K562 (cell line): ENCODE results near the gene DENND6B. TPM values are rescaled to one million over a fixed set of nuclear protein-coding genes. Genes with fewer than 3 reads are reported as not detected.

Source experiments
- AFF4 ChIP-seq: sonication (generic); formaldehyde crosslinking; IDR thresholded peaks from 2 replicates; pipeline ENCODE4 v1.8.0; 2023; ENCODE audit warnings: mild to moderate bottlenecking, missing genetic modification reagents
- ELF1 ChIP-seq: fragments of 200-800 bp; sonication (Bioruptor generic); IDR thresholded peaks from 2 replicates; pipeline ENCODE4 v1.6.1; 2016; ENCODE audit warnings: missing genetic modification characterization, missing compliant biosample characterization
- HOXB6 ChIP-seq: fragments of 250-450 bp; sonication (Bioruptor Pico); IDR thresholded peaks from 2 replicates; pipeline ENCODE4 v1.5.1; 2022; ENCODE audit warnings: mild to moderate bottlenecking, borderline replicate concordance
- NFXL1 ChIP-seq: fragments of 450-650 bp; formaldehyde crosslinking; IDR thresholded peaks from 2 replicates; pipeline ENCODE4 v1.4.0; 2021; ENCODE audit warnings: mild to moderate bottlenecking
- PRMT5 ChIP-seq: sonication (generic); formaldehyde crosslinking; IDR thresholded peaks from 2 replicates; pipeline ENCODE4 v1.5.0; 2020; ENCODE audit warnings: missing genetic modification reagents
- SUPT5H ChIP-seq: fragments of 450-650 bp; IDR thresholded peaks from 2 replicates; pipeline ENCODE4 v1.6.1; 2016
- USF2 ChIP-seq: sonication (generic); formaldehyde crosslinking; IDR thresholded peaks from 2 replicates; pipeline ENCODE4 v1.5.0; 2020; ENCODE audit warnings: missing genetic modification reagents
- ZNF121 ChIP-seq: sonication (generic); formaldehyde crosslinking; conservative IDR thresholded peaks from 2 replicates; pipeline ENCODE4 v1.8.0; 2022; ENCODE audit warnings: missing genetic modification reagents
- polyA plus RNA-seq, 8 experiments: library from polyadenylated mRNA; depleted of rRNA in 4 of 8; stranded (reverse) in 5 of 8; unstranded in 3 of 8; fragments of >200 nt; fragmentation: Nextera tagmentation in 2 of 8; fragmentation: Illumina TruSeq in 1 of 8; extraction: Ambion mirVana in 2 of 8; extraction: Trizol in 1 of 8; gene quantifications; 2 replicates each; pipeline versions ENCODE4 v1.2.1 to v1.2.3, GENCODE V29; 2011 to 2014; ENCODE audit warnings: inconsistent platforms in 1 of 8, missing spikeins in 1 of 8
- total RNA-seq, 7 experiments: library from RNA; depleted of rRNA in 6 of 7; stranded (reverse); fragments of >200 nt in 6 of 7; fragmentation: Illumina TruSeq in 2 of 7; extraction: Trizol in 2 of 7; gene quantifications; 2 replicates each; pipeline versions ENCODE4 v1.2.1 to v1.2.3, GENCODE V29; 2011 to 2021; ENCODE audit warnings: low replicate concordance in 1 of 7
- TF ChIP-seq, protein P1 (sequence below), 2 experiments: fragments of 450-650 bp; formaldehyde crosslinking in 1 of 2; IDR thresholded peaks; 2 replicates each; pipeline versions ENCODE4 v1.4.0 to v1.6.1; 2014 to 2020; ENCODE audit warnings: mild to moderate bottlenecking in 2 of 2, borderline replicate concordance in 1 of 2, low read depth in 1 of 2
- TF ChIP-seq, protein P2 (sequence below), 2 experiments: fragments of 450-650 bp in 1 of 2; IDR thresholded peaks; 2 replicates each; pipeline ENCODE4 v1.6.1; 2011 to 2017; ENCODE audit warnings: low read depth in 2 of 2, antibody characterized with exemption in 1 of 2, borderline replicate concordance in 1 of 2, low read length in 1 of 2, mild to moderate bottlenecking in 1 of 2, mixed read lengths in 1 of 2; ENCODE audit not compliant: control insufficient read depth in 1 of 2

DENND6B gene
- total and polyA plus RNA-seq, 9 of the 15 experiments (the other 6 are each of a cell fraction or from before 2014, with no cell fraction given) = 0.07 to 3.7 (median 1.5) TPM

- TF ChIP-seq, protein P1, sequence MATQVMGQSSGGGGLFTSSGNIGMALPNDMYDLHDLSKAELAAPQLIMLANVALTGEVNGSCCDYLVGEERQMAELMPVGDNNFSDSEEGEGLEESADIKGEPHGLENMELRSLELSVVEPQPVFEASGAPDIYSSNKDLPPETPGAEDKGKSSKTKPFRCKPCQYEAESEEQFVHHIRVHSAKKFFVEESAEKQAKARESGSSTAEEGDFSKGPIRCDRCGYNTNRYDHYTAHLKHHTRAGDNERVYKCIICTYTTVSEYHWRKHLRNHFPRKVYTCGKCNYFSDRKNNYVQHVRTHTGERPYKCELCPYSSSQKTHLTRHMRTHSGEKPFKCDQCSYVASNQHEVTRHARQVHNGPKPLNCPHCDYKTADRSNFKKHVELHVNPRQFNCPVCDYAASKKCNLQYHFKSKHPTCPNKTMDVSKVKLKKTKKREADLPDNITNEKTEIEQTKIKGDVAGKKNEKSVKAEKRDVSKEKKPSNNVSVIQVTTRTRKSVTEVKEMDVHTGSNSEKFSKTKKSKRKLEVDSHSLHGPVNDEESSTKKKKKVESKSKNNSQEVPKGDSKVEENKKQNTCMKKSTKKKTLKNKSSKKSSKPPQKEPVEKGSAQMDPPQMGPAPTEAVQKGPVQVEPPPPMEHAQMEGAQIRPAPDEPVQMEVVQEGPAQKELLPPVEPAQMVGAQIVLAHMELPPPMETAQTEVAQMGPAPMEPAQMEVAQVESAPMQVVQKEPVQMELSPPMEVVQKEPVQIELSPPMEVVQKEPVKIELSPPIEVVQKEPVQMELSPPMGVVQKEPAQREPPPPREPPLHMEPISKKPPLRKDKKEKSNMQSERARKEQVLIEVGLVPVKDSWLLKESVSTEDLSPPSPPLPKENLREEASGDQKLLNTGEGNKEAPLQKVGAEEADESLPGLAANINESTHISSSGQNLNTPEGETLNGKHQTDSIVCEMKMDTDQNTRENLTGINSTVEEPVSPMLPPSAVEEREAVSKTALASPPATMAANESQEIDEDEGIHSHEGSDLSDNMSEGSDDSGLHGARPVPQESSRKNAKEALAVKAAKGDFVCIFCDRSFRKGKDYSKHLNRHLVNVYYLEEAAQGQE (IDR thresholded peaks at IDR 0.05; ENCODE audit: borderline replicate concordance) = peak; percentile 51; the same call in 1 of the 2 replicates
- TF ChIP-seq, protein P1 (CRISPR knock-in tag; IDR thresholded peaks at IDR 0.05; ENCODE audit: low read depth) = no peak; the same call in 1 of the 2 replicates
- TF ChIP-seq PRMT5 (CRISPR knock-in tag) = no peak
- TF ChIP-seq ELF1 = peak; percentile 95
- no peak for TF ChIP-seq ZNF121 (CRISPR knock-in tag)
- TF ChIP-seq SUPT5H = peak; percentile 45; the same call in 1 of the 2 replicates
- TF ChIP-seq, protein P2, sequence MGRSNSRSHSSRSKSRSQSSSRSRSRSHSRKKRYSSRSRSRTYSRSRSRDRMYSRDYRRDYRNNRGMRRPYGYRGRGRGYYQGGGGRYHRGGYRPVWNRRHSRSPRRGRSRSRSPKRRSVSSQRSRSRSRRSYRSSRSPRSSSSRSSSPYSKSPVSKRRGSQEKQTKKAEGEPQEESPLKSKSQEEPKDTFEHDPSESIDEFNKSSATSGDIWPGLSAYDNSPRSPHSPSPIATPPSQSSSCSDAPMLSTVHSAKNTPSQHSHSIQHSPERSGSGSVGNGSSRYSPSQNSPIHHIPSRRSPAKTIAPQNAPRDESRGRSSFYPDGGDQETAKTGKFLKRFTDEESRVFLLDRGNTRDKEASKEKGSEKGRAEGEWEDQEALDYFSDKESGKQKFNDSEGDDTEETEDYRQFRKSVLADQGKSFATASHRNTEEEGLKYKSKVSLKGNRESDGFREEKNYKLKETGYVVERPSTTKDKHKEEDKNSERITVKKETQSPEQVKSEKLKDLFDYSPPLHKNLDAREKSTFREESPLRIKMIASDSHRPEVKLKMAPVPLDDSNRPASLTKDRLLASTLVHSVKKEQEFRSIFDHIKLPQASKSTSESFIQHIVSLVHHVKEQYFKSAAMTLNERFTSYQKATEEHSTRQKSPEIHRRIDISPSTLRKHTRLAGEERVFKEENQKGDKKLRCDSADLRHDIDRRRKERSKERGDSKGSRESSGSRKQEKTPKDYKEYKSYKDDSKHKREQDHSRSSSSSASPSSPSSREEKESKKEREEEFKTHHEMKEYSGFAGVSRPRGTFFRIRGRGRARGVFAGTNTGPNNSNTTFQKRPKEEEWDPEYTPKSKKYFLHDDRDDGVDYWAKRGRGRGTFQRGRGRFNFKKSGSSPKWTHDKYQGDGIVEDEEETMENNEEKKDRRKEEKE (IDR thresholded peaks at IDR 0.05; ENCODE audit: borderline replicate concordance in 1 of 2, control insufficient read depth in 1 of 2, low read depth in 2 of 2, low read length in 1 of 2) = no peak
- peak; percentile 79; the same call in 1 of the 2 replicates for TF ChIP-seq AFF4 (CRISPR knock-in tag)
- TF ChIP-seq NFXL1 = no peak
- TF ChIP-seq USF2 = no peak
- TF ChIP-seq HOXB6 (CRISPR knock-in tag) = no peak
These were observed at the start of gene DENND6B (continued) for GRCh38 chr22:50326956-50327710.
